Tibial nerve (tissue), 4 donors: ENCODE data around the gene APC2. TPM values are rescaled to one million over a fixed set of nuclear protein-coding genes. Genes with fewer than 3 reads are reported as not detected.

Experiments used
- DNase-seq, 2 donors: peaks; one replicate each; pipeline ENCODE4 v3.0.0-alpha.2; 2019; ENCODE audit warnings: low spot score in 2 of 2
- H3K27ac ChIP-seq, 4 donors: fragments of 200-600 bp; sonication (generic) in 3 of 4; one replicate each; pipeline ENCODE4 v1.5.1; 2017 to 2019; ENCODE audit warnings: mild to moderate bottlenecking in 1 of 4
- H3K27me3 ChIP-seq, 2 donors: fragments of 200-600 bp; sonication (generic) in 1 of 2; one replicate each; pipeline versions ENCODE4 v1.5.1 to v1.6.0; 2017 to 2019
- H3K36me3 ChIP-seq, 3 donors: fragments of 200-600 bp; sonication (generic); one replicate each; pipeline ENCODE4 v1.5.1; 2018 to 2019
- H3K4me1 ChIP-seq, 4 donors: fragments of 200-600 bp; sonication (generic) in 3 of 4; one replicate each; pipeline ENCODE4 v1.5.1; 2017 to 2019
- H3K4me3 ChIP-seq, 4 donors: fragments of 200-600 bp; sonication (generic) in 3 of 4; one replicate each; pipeline ENCODE4 v1.5.1; 2017 to 2019; ENCODE audit warnings: mild to moderate bottlenecking in 1 of 4, moderate library complexity in 1 of 4
- H3K9me3 ChIP-seq, 4 donors: fragments of 200-600 bp; sonication (generic) in 3 of 4; one replicate each; pipeline ENCODE4 v1.5.1; 2017 to 2019
- CTCF ChIP-seq, 5 experiments: fragments of 200-600 bp in 3 of 5; fragments of 450-650 bp in 2 of 5; sonication (generic) in 3 of 5; IDR thresholded peaks; one replicate each; pipeline ENCODE4 v1.5.1; 2016 to 2019; ENCODE audit warnings: antibody characterized with exemption in 5 of 5, mild to moderate bottlenecking in 3 of 5, moderate library complexity in 2 of 5
- EP300 ChIP-seq, 2 donors: sonication (generic); formaldehyde crosslinking; IDR thresholded peaks; one replicate each; pipeline ENCODE4 v1.6.1; 2017; ENCODE audit warnings: antibody characterized with exemption in 2 of 2, mild to moderate bottlenecking in 1 of 2
- POLR2A ChIP-seq, 2 donors: fragments of 450-650 bp; IDR thresholded peaks; one replicate each; pipeline ENCODE4 v1.6.1; 2017; ENCODE audit warnings: antibody characterized with exemption in 2 of 2, mild to moderate bottlenecking in 2 of 2, moderate library complexity in 2 of 2
- WGBS, 2 donors: methylation state at CpG; one replicate each; pipeline ENCODE4 v1.1.5; 2018; 5-methylcytosine and 5-hydroxymethylcytosine counted together
- total RNA-seq, 4 donors: library from RNA; depleted of rRNA; stranded (reverse); fragments of >200 nt; gene quantifications; one replicate each; pipeline ENCODE4 v1.1.0, GENCODE V29; 2016

Gene APC2
- total RNA-seq, result 10 to 100 TPM in 1 of 4 donors, 1 to 10 TPM in 3; 1.7 to 10.2 (median 4.2) TPM

- H3K4me3 ChIP-seq, result peak within 1 kb of the TSS in 1 of 4 donors; percentile 16
- peak within 1 kb of the TSS in 2 of 4 donors; percentile 6 to 72 for H3K27ac ChIP-seq
- H3K36me3 ChIP-seq, result no peaks in the 10 kb centered on the region
- H3K27me3 ChIP-seq, result peaks cover 0 to 94% of the 10 kb centered on the region in 2 donors
- TF ChIP-seq POLR2A (IDR thresholded peaks at IDR 0.05), result no peak
- no peak for TF ChIP-seq EP300 (IDR thresholded peaks at IDR 0.05)
- no peak for TF ChIP-seq CTCF (IDR thresholded peaks at IDR 0.05)
- 3 to 6% methylated on average over 53 to 66 of the region's 74 CpGs for WGBS, 2 donors
- H3K9me3 ChIP-seq, result no peaks in the 10 kb centered on the region
- H3K4me1 ChIP-seq, result peaks cover 0 to 70% (median 39%) of the 10 kb centered on the region in 4 donors
- DNase-seq, result no peak
These were observed at the start of gene APC2 for GRCh38 chr19:1449467-1450442. Gene APC2 (plus strand): TSS chr19:1450121. CDS start chr19:1453002, 2,881 bp downstream.

- no peak for DNase-seq
- no peaks in the 10 kb centered on the region for H3K27me3 ChIP-seq
- peak overlapping the region; percentile 45 to 64 (median 56) for H3K4me3 ChIP-seq
- TF ChIP-seq POLR2A (IDR thresholded peaks at IDR 0.05) (no peak), EP300 (IDR thresholded peaks at IDR 0.05) (no peak), CTCF (IDR thresholded peaks at IDR 0.05) (no peak)
- 26 to 39% methylated on average over 16 to 18 of the region's 36 CpGs for WGBS, 2 donors
- H3K27ac ChIP-seq, result peak overlapping the region; percentile 59 to 80 (median 70)
- H3K9me3 ChIP-seq, result no peaks in the 10 kb centered on the region
- H3K4me1 ChIP-seq, result peaks cover 0 to 57% (median 28%) of the 10 kb centered on the region in 4 donors
- H3K36me3 ChIP-seq, result peaks cover 0 to 19% (median 0%) of the 10 kb centered on the region in 3 donors
These were observed 49.4 kb upstream of the APC2 start for GRCh38 chr19:1400281-1401137.

- Histone ChIP-seq H3K4me3 (peak within 1 kb of the TSS; percentile 45 to 64 (median 56)), H3K9me3 (no peaks in the 10 kb centered on the region), H3K4me1 (peaks cover 0 to 53% (median 24%) of the 10 kb centered on the region in 4 donors), H3K27me3 (no peaks in the 10 kb centered on the region), H3K27ac (peak within 1 kb of the TSS; percentile 59 to 80 (median 70)), H3K36me3 (peaks cover 0 to 12% (median 0%) of the 10 kb centered on the region in 3 donors)
- no peak for DNase-seq
- TF ChIP-seq POLR2A (IDR thresholded peaks at IDR 0.05) (peak in 1 of 2 donors; percentile 18), CTCF (IDR thresholded peaks at IDR 0.05) (peak; percentile 55 to 79 (median 71)), EP300 (IDR thresholded peaks at IDR 0.05) (no peak)
- WGBS, 2 donors, result 1 to 2% methylated on average over 10 to 37 of the region's 87 CpGs
These were observed 48.6 kb upstream of the APC2 start, which contains the start of gene GAMT for GRCh38 chr19:1401138-1401888. Gene GAMT (minus strand): TSS chr19:1401542. CDS start chr19:1401476, 66 bp downstream.

- peaks cover 0 to 12% (median 0%) of the 10 kb centered on the region in 3 donors for H3K36me3 ChIP-seq
- no peaks in the 10 kb centered on the region for H3K27me3 ChIP-seq
- 70 to 72% methylated on average over 11 of the region's 11 CpGs for WGBS, 2 donors
- no peaks in the 10 kb centered on the region for H3K9me3 ChIP-seq
- H3K27ac ChIP-seq, result peak overlapping the region in 2 of 4 donors; percentile 45 to 80
- peak overlapping the region in 3 of 4 donors; percentile 54 to 64 (median 59) for H3K4me3 ChIP-seq
- TF ChIP-seq CTCF (IDR thresholded peaks at IDR 0.05) (no peak), EP300 (IDR thresholded peaks at IDR 0.05) (no peak), POLR2A (IDR thresholded peaks at IDR 0.05) (no peak)
- peaks cover 0 to 53% (median 24%) of the 10 kb centered on the region in 4 donors for H3K4me1 ChIP-seq
- no peak for DNase-seq
These were observed 48.1 kb upstream of the APC2 start for GRCh38 chr19:1401889-1402217.
